ENCODE results near the gene TEN1.
"Not testable (repeated sequence)": the region's sequence is repeated elsewhere in the genome, so short reads cannot be mapped to it uniquely, and the experiment has no call there.

DNA sequence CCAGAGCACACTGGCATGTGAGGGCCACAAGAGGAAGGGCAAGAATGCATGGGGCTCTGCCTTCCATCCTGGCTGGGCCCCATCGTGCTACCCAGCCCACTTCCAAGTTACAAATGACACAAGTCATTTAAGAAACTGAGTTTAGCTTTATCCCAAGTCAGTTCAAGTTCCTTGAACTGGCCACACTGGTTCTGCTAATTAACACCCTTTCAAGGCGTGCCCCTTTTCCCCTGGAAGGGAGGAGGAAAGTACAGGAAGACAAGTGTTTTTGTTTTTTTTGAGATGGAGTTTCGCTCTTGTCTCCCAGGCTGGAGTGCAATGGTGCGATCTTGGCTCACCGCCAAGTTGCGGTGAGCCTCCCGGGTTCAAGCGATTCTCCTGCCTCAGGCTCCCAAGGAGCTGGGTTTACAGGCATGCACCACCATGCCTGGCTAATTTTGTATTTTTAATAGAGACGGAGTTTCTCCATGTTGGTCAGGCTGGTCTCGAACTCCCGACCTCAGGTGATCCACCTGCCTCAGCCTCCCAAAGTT is 65.5 kb downstream of the TEN1 start:
- TF ChIP-seq, protein P1, sequence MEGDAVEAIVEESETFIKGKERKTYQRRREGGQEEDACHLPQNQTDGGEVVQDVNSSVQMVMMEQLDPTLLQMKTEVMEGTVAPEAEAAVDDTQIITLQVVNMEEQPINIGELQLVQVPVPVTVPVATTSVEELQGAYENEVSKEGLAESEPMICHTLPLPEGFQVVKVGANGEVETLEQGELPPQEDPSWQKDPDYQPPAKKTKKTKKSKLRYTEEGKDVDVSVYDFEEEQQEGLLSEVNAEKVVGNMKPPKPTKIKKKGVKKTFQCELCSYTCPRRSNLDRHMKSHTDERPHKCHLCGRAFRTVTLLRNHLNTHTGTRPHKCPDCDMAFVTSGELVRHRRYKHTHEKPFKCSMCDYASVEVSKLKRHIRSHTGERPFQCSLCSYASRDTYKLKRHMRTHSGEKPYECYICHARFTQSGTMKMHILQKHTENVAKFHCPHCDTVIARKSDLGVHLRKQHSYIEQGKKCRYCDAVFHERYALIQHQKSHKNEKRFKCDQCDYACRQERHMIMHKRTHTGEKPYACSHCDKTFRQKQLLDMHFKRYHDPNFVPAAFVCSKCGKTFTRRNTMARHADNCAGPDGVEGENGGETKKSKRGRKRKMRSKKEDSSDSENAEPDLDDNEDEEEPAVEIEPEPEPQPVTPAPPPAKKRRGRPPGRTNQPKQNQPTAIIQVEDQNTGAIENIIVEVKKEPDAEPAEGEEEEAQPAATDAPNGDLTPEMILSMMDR (IDR thresholded peaks at IDR 0.05): not testable (repeated sequence)
- TF ChIP-seq EZH2 (IDR thresholded peaks at IDR 0.05; ENCODE audit: borderline replicate concordance, insufficient read depth, low read depth, low read length, poor library complexity, severe bottlenecking): not testable (repeated sequence)
